Stimulated activated CD4-positive, alpha-beta T cell treated with anti-CD3 and anti-CD28 coated beads, Interleukin-2, amount 100 ng/mL, for 24 hours (primary cell): ENCODE results near the gene SMPDL3B.
"Not testable (repeated sequence)": the region's sequence is repeated elsewhere in the genome, so short reads cannot be mapped to it uniquely, and the experiment has no call there.

Experiments
- DNase-seq, 2 donors: peaks; one replicate each; pipeline ENCODE4 v3.0.0-alpha.2; 2020

Gene SMPDL3B

DNA sequence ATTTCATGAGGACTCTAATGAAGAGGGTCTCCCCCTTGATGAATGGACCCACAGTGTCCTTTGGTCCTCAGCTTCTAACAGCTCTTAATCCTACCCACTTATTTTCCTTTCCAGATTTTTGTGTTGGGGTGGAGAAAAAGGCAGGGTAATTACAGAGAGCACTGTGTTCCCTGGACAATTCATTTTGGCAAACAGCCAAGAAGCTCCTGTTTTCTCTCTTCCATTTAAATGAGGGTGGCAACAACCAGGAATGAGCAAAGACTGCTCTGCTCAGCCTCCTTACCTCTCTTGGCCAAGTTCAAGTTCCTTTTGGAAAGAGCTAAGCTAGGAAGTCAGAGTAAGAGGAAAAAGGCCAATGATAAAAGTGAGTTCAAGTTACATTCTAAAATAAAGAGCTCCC, 36.9 kb downstream of the SMPDL3B start:
- no peak for DNase-seq

- DNase-seq, result no peak
Observed at GRCh38 chr1:27972141-27972540, 37.3 kb downstream of the SMPDL3B start.

- DNase-seq, result no peak
Observed at GRCh38 chr1:27973771-27974416, 39.1 kb downstream of the SMPDL3B start.

GRCh38 chr1:27974417-27974781, 39.6 kb downstream of the SMPDL3B start:
- DNase-seq, result no peak

DNA sequence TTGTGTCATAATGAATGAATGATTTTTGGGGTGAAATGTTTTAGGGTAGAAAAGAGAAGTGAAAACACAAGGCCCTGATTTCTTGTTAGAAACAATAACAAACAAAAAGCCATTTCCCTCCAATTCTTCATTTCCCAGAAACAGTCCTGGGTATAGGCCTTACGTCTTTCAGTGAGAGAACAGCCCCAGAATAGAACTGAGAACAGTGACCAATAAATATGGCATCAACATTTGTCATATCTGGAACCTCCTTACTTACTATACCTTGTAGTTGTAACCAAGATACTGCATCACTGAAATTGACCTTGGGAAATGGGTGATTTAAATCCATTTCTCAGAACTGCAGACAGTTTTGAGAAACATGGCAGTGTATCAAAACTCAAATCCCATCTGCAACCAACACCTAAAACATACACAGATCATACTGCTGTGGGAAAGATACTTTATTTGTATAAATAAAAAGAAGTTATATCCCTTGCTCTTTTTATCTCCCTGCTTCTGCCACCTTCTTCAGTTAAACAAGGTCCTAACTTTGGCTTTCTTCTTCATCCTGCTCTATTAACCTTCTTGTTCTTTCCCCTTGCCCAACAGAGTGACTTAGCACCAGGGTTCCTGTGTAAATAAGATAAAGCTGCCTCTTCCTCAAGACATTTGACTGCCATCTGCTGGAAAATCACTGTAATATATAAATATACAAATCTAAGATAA, 44.5 kb downstream of the SMPDL3B start:
- DNase-seq, result no peak

GRCh38 chr1:27979859-27980201, 45.0 kb downstream of the SMPDL3B start:
- DNase-seq, result no peak

DNA sequence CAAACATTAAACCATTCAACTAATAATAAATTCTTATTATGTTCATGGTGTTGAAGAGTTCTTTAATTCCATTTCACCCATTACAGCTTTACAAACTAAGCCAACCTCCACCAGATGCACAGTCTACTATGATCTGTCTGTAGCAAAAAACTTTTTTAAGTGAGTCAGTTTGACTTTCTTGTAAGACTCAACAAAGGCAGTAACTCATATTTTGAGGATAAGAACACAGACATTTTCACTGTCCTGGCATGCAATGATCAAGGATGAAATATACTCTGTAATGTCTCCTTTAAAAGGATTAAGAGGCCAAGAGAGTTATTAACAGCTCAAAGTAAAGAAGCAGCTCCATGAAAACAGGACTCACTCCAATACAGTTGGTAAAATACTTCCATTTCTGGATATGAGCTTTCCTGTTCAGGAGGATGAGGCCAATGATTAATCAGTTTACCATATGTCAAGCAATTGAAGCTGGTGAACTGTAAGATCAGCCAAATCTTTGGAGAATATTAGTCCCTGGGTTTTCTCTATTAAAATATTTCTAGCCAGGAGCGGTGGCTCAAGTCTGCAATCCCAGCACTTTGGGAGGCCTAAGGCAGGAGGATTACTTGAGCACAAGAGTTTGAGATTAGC, 45.5 kb downstream of the SMPDL3B start:
- no peak for DNase-seq

- DNase-seq, result no peak
Observed at GRCh38 chr1:27981145-27981544, 46.3 kb downstream of the SMPDL3B start.

- DNase-seq, result no peak
Observed at GRCh38 chr1:27990920-27991537, 56.2 kb downstream of the SMPDL3B start.

DNA sequence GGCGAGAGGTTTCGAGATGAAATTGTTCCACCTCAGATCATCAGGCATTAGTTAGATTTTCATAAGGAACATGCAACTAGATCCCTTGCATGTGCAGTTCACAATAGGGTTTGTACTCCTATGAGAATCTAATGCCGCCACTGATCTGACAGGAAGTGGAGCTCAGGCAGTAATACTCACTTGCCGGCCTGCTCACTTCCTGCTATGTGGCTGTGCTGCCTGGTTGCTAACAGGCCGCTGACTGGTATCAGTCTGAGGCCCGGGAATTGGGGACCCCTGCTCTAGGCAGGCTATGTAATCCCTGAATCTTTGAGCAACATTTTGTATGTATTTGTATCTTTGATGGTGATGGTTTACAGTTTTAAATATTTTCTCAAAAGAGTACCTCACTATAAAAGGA, 57.5 kb downstream of the SMPDL3B start:
- DNase-seq, result peak; percentile 42 to 43

GRCh38 chr1:27993241-27993640, 58.4 kb downstream of the SMPDL3B start:
- DNase-seq, result peak; percentile 17 to 25

DNA sequence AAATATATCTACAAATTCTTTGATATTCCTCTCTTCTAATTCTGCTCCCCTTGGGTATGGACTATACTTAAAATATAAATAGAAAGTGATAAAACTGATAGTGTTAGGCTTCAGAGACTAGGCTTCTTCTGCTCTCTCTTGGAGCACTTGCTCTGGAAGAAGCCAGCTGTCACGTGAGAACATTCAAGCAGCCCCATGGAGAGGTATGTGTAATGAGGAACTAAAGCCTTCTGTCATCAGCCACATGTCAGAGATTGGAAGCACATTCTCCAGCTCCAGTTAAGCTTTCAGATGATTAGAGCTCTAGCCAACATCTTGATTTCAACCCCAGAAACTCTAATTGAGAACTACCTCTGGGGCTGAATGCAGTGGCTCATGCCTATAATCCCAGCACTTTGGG, 59.3 kb downstream of the SMPDL3B start:
- no peak for DNase-seq

GRCh38 chr1:27994526-27994925, 59.7 kb downstream of the SMPDL3B start:
- not testable (repeated sequence) for DNase-seq

DNA sequence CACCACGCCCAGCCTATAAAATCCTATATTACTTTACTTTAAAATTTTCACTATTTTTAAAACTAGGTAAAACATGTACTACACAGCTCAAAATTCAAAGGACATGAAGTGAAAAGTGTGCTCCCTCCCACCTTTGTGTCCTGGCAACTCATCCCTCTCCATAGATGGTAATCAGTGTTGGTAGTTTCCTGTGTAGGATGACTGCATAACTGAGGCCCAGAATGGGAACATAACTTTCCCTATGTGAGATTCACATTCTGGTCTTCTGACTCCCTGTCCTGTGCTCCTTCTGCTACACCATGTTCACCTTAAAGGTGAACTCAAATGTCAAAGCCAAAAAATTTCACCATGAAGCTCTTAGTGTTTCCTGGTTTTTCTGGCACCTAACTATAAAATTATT, 64.3 kb downstream of the SMPDL3B start:
- no peak for DNase-seq

- no peak for DNase-seq
Observed at GRCh38 chr1:28002600-28002999, 67.8 kb downstream of the SMPDL3B start.

DNA sequence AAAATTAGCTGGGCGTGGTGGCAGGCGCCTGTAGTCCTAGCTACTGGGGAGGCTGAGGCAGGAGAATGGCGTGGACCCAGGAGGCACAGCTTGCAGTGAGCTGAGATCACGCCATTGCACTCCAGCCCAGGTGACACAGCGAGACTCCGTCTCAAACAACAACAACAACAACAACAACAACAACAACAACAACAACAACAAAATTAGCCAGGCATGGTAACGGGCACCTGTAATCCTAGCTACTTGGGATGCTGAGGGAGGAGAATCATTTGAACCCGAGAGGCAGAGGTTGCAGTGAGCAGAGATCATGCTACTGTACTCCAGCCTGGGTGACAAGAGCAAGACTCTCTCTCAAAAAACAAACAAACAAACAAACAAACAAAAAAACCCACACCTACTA, 68.3 kb downstream of the SMPDL3B start:
- DNase-seq, result not testable (repeated sequence)
